Stimulated activated CD8-positive, alpha-beta memory T cell treated with anti-CD3 and anti-CD28 coated beads, Interleukin-4, amount 100 ng/mL, for 4 hours (primary cell): ENCODE measurements around the gene OGG1.

Source experiments
- DNase-seq, 2 donors: peaks; one replicate each; pipeline ENCODE4 v3.0.0-alpha.2; 2020; ENCODE audit warnings: low read depth in 2 of 2, low spot score in 1 of 2

Gene OGG1

GRCh38 chr3:9727041-9727595 is 22.6 kb upstream of the OGG1 start:
- DNase-seq: no peak

- DNase-seq: no peak
Measured at GRCh38 chr3:9727743-9728142, 22.0 kb upstream of the OGG1 start.

- no peak for DNase-seq
Measured at GRCh38 chr3:9729419-9729818, 20.3 kb upstream of the OGG1 start.

- no peak for DNase-seq
Measured at GRCh38 chr3:9730657-9731205, 19.0 kb upstream of the OGG1 start.

- DNase-seq: peak; percentile 98 to 100
Measured at GRCh38 chr3:9731206-9732079, 18.3 kb upstream of the OGG1 start, which contains the start of gene BRPF1. Gene BRPF1, plus strand, starts transcription at chr3:9731735. Its CDS starts 2,406 bp downstream, at chr3:9734141.

GRCh38 chr3:9732080-9732739 is 17.5 kb upstream of the OGG1 start:
- no peak for DNase-seq

- no peak for DNase-seq
Measured at GRCh38 chr3:9732740-9733115, 17.0 kb upstream of the OGG1 start.

GRCh38 chr3:9736831-9737230 is 12.9 kb upstream of the OGG1 start:
- no peak for DNase-seq

- no peak for DNase-seq
Measured at GRCh38 chr3:9739181-9739580, 10.6 kb upstream of the OGG1 start.

- DNase-seq: no peak
Measured at GRCh38 chr3:9742560-9742959, 7.2 kb upstream of the OGG1 start.

GRCh38 chr3:9743548-9743947 is 6.2 kb upstream of the OGG1 start:
- DNase-seq: no peak

GRCh38 chr3:9744162-9744561 is 5.6 kb upstream of the OGG1 start:
- no peak for DNase-seq

GRCh38 chr3:9745521-9745920 is 4.2 kb upstream of the OGG1 start:
- no peak for DNase-seq

- no peak for DNase-seq
Measured at GRCh38 chr3:9746330-9746729, 3.4 kb upstream of the OGG1 start.

GRCh38 chr3:9747267-9747666 is 2.5 kb upstream of the OGG1 start:
- no peak for DNase-seq

- no peak for DNase-seq
Measured at GRCh38 chr3:9748031-9748430, 1.7 kb upstream of the OGG1 start.

- DNase-seq: no peak
Measured at GRCh38 chr3:9749296-9749644, 482 bp upstream of the OGG1 start.

- DNase-seq: no peak
Measured at GRCh38 chr3:9750556-9751411, 1.0 kb downstream of the OGG1 start.

GRCh38 chr3:9754678-9755077 is 4.9 kb downstream of the OGG1 start:
- DNase-seq: no peak

GRCh38 chr3:9757427-9757826 is 7.7 kb downstream of the OGG1 start:
- no peak for DNase-seq
